H7 (cell line): Measurements from ENCODE around the gene TUBE1. TPM values are rescaled to one million over a fixed set of nuclear protein-coding genes. Genes with fewer than 3 reads are reported as not detected.

Source experiments
- total RNA-seq: library from RNA; depleted of rRNA; stranded (reverse); fragments of >200 nt; shearing (Covaris generic); gene quantifications from 2 replicates; pipeline ENCODE4 v1.2.3, GENCODE V29; 2014; rRNA removed

TUBE1 gene
- total RNA-seq, 1 experiment from 2014 or later, result 24.3 TPM

Other genes starting within 250 kb of the TUBE1 start
- gene FYN, start 214.0 kb downstream of the TUBE1 start, total RNA-seq, result 45.4 and 85.7 TPM in 2 replicates
- not detected in 2 replicates for gene CCN6, start 33.4 kb downstream of the TUBE1 start, total RNA-seq
- 8.0 and 11.5 TPM in 2 replicates for gene FAM229B, start 109 bp upstream of the TUBE1 start, total RNA-seq
- 1.1 and 2.1 TPM in 2 replicates for gene LAMA4, start 167.1 kb upstream of the TUBE1 start, total RNA-seq